Measurements from ENCODE around the gene ZSCAN16.
A peak's percentile ranks its signal among the peaks of the same experiment; 100 is the strongest.

Gene ZSCAN16

DNA sequence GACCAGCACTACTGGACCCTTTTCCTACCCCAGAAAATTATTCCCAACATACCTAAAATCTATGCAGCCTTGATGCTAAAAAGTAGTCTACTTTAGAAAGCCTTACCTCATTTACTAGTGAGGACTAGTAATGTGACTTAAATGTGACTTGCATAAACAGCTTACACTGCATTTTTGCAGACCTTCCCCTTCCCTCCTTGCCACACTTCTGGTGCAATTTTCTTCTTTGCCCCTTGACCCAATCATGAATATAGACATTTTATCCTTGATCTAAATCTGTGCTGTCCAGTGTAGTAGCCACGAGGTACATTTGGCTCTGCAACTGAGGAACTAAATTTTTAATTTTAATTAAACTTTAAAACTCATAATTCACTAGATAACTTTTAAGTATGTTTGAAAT, 10.3 kb downstream of the ZSCAN16 start:
- Histone ChIP-seq H3K4me1 (ENCODE audit: control insufficient read depth in 1 of 2, insufficient read depth in 1 of 2, low read depth in 1 of 2, low read length in 1 of 2) (peaks cover 17 to 30% of the 10 kb centered on the region in 2 experiments), H3K9me3 (no peaks in the 10 kb centered on the region), H3K27me3 (peaks cover 3% of the 10 kb centered on the region), H3K4me3 (ENCODE audit: low read depth in 1 of 2, low read length in 1 of 2) (no peak overlapping the region), H3K36me3 (peaks cover 11% of the 10 kb centered on the region), H3K27ac (no peak overlapping the region)
- TF ChIP-seq, protein P1, sequence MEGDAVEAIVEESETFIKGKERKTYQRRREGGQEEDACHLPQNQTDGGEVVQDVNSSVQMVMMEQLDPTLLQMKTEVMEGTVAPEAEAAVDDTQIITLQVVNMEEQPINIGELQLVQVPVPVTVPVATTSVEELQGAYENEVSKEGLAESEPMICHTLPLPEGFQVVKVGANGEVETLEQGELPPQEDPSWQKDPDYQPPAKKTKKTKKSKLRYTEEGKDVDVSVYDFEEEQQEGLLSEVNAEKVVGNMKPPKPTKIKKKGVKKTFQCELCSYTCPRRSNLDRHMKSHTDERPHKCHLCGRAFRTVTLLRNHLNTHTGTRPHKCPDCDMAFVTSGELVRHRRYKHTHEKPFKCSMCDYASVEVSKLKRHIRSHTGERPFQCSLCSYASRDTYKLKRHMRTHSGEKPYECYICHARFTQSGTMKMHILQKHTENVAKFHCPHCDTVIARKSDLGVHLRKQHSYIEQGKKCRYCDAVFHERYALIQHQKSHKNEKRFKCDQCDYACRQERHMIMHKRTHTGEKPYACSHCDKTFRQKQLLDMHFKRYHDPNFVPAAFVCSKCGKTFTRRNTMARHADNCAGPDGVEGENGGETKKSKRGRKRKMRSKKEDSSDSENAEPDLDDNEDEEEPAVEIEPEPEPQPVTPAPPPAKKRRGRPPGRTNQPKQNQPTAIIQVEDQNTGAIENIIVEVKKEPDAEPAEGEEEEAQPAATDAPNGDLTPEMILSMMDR (IDR thresholded peaks at IDR 0.05), result no peak

DNA sequence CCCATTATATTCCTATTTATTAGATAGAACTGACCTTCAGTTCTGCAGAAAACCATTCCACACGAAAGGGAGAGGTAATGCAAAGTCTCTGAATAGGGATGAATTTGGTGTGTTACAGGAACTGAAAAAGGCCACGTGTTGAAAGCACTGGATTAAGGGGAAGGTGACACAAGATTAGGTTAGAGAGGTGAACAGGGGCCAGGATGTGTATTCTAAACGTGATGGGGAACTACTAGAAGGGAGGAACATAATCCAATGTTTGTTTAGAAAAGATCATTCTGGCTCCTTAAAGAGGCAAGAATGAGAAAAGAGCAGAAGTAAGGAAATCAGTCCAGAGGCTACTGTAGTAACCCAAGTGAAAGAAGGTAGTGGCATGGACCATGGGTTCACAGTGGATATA, 11.0 kb downstream of the ZSCAN16 start:
- H3K27ac ChIP-seq, result no peak overlapping the region
- peaks cover 3% of the 10 kb centered on the region for H3K27me3 ChIP-seq
- peaks cover 21 to 30% of the 10 kb centered on the region in 2 experiments for H3K4me1 ChIP-seq (ENCODE audit: control insufficient read depth in 1 of 2, insufficient read depth in 1 of 2, low read depth in 1 of 2, low read length in 1 of 2)
- no peaks in the 10 kb centered on the region for H3K9me3 ChIP-seq
- H3K36me3 ChIP-seq, result peaks cover 4% of the 10 kb centered on the region
- TF ChIP-seq, protein P1 (IDR thresholded peaks at IDR 0.05), result no peak
- no peak overlapping the region for H3K4me3 ChIP-seq (ENCODE audit: low read depth in 1 of 2, low read length in 1 of 2)

DNA sequence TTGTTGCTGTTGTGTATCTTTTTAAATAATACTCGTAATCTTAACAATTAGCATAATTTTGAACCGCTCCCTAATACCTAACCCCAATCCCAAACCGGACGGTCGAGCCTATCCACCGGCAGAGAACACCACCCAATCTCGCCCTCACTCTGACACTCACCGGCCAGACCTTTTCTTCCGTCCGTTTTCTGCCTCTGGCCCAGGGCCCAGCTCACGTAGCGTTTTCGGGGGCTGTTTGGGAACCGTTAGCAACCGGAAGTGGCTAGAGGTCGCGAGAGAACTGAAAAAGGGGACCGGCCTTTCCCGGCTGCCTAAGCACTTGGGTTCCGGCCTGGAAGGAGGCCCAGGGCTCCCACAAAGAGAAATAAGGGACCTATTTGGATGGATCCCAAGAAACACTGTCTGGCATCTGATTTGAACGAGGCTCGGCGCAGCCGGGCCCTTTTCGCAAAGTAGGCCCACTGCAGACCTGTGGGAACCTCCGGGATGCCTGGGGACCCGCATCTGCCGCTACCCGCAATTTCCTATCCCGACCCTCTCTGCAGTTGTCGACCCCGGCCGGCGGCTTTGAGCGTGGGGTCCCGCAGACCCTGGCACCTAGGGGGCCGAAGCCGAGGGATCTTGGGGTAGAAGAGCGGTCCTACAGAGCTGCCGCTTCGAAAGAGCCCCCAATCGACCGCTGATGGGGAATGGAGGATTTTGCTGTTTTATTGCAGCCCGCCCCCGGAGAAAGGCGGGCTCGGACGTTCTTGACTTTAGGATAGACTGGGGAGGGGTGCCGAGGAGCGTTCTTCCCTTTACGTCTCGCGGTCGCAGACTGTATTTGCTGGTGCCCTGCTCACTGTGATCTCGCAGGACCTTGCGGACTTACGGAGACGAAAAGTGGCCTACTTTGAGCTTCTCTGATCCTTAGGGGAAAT, 12.4 kb downstream of the ZSCAN16 start:
- peak overlapping the region; percentile 84 to 90 for H3K4me3 ChIP-seq (ENCODE audit: low read depth in 1 of 2, low read length in 1 of 2)
- H3K27ac ChIP-seq, result peak overlapping the region; percentile 82
- peaks cover 3% of the 10 kb centered on the region for H3K27me3 ChIP-seq
- no peaks in the 10 kb centered on the region for H3K9me3 ChIP-seq
- TF ChIP-seq, protein P1 (IDR thresholded peaks at IDR 0.05), result no peak
- no peaks in the 10 kb centered on the region for H3K36me3 ChIP-seq
- peaks cover 29 to 37% of the 10 kb centered on the region in 2 experiments for H3K4me1 ChIP-seq (ENCODE audit: control insufficient read depth in 1 of 2, insufficient read depth in 1 of 2, low read depth in 1 of 2, low read length in 1 of 2)

DNA sequence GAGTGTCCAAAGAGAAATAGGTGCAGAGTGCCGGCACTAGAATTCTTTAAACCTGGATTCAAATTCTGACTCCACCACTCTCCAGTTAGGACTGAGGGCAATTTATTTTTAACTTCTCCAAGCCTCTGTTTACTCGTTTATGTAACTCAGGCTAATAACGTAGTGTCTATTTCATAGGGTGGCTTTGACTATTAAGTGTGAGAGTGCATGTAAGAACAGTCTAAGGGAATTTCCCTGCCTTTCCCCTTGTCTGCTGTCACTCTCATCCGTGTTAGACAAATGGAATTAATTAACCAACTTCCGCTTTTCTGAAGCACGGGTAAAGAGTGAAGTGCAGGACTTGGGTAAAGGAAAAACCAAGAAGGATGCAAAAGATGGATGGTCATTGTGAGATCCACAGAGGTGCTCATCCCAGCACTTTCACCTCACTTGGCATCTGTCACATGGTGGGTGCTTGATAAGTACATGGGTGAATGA, 13.1 kb downstream of the ZSCAN16 start:
- Histone ChIP-seq H3K36me3 (no peaks in the 10 kb centered on the region), H3K9me3 (no peaks in the 10 kb centered on the region), H3K4me1 (ENCODE audit: control insufficient read depth in 1 of 2, insufficient read depth in 1 of 2, low read depth in 1 of 2, low read length in 1 of 2) (peaks cover 36 to 44% of the 10 kb centered on the region in 2 experiments), H3K27me3 (peaks cover 3% of the 10 kb centered on the region), H3K27ac (peak overlapping the region; percentile 82), H3K4me3 (ENCODE audit: low read depth in 1 of 2, low read length in 1 of 2) (peak overlapping the region; percentile 84 to 90)
- TF ChIP-seq, protein P1 (IDR thresholded peaks at IDR 0.05), result no peak

DNA sequence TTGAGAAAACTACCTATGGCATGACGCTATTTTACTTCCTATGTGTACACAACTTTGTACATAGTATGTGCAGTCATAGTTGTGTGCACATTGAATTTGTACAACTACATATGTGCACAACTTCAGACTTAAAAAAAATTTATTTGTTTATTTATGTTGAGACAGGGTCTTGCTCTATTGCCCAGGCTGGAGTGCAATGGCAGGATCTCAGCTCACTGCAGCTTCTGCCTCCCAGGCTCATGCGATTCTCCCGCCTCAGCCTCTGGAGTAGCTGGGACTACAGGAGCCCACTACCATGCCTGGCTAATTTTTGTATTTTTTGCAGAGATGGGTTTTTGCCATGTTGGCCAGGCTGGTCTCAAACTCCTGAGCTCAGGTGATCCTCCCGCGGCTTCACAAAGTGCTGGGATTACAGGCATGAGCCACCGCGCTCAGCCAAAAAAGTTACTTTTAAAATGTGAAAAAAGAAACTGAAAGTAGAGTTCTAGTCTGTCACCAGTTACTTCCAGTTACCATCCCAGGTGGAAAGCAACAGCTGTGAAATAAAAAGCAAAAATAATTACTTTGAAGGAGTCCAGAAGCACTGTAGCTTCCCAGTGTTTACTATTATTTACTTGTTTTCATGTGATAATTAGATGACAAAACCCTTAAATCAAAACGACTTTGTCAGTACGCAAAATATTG, 15.6 kb downstream of the ZSCAN16 start:
- TF ChIP-seq, protein P1 (IDR thresholded peaks at IDR 0.05), result no peak
- Histone ChIP-seq H3K4me3 (ENCODE audit: low read depth in 1 of 2, low read length in 1 of 2) (peak overlapping the region in 1 of 2 experiments; percentile 6), H3K27me3 (peaks cover 3% of the 10 kb centered on the region), H3K27ac (no peak overlapping the region), H3K9me3 (no peaks in the 10 kb centered on the region), H3K36me3 (no peaks in the 10 kb centered on the region), H3K4me1 (ENCODE audit: control insufficient read depth in 1 of 2, insufficient read depth in 1 of 2, low read depth in 1 of 2, low read length in 1 of 2) (peaks cover 39 to 44% of the 10 kb centered on the region in 2 experiments)

Data from neutrophil (primary cell).